Tibial artery (tissue), 4 donors: ENCODE data around the gene CCDC14.
"Not testable (repeated sequence)": the region's sequence is repeated elsewhere in the genome, so short reads cannot be mapped to it uniquely, and the experiment has no call there.

ENCODE experiments used
- DNase-seq, 2 donors: peaks; one replicate each; pipeline ENCODE4 v3.0.0-alpha.2; 2019
- H3K27ac ChIP-seq, 2 donors: fragments of 200-600 bp; sonication (generic) in 1 of 2; 1 replicate in 1 of 2; 2 replicates in 1 of 2; pipeline ENCODE4 v1.5.1; 2018 to 2019; ENCODE audit warnings: mild to moderate bottlenecking in 1 of 2
- H3K27me3 ChIP-seq, 2 donors: fragments of 200-600 bp; sonication (generic) in 1 of 2; one replicate each; pipeline versions ENCODE4 v1.5.1 to v1.6.0; 2016 to 2019
- H3K36me3 ChIP-seq, 3 donors: fragments of 200-600 bp; sonication (generic) in 2 of 3; one replicate each; pipeline ENCODE4 v1.5.1; 2016 to 2019; ENCODE audit warnings: mild to moderate bottlenecking in 2 of 3
- H3K4me1 ChIP-seq, 4 donors: fragments of 200-600 bp; sonication (generic) in 2 of 4; 1 replicate in 3 of 4; 2 replicates in 1 of 4; pipeline ENCODE4 v1.5.1; 2016 to 2019
- H3K4me3 ChIP-seq, 2 donors: fragments of 200-600 bp; sonication (generic) in 1 of 2; 1 replicate in 1 of 2; 2 replicates in 1 of 2; pipeline ENCODE4 v1.5.1; 2018 to 2019; ENCODE audit warnings: mild to moderate bottlenecking in 2 of 2
- H3K9me3 ChIP-seq, 3 donors: fragments of 200-600 bp; sonication (generic) in 1 of 3; one replicate each; pipeline ENCODE4 v1.5.1; 2016 to 2019
- intact Hi-C: fragments of 100-400 bp; cut with DNase I; formaldehyde crosslinking; loops from one replicate; pipeline ENCODE4 v1.15.0; 2023; ENCODE audit warnings: low total_unique reads
- TF ChIP-seq, protein P1 (sequence below), 2 experiments: fragments of 200-600 bp in 1 of 2; fragments of 450-650 bp in 1 of 2; IDR thresholded peaks; one replicate each; pipeline ENCODE4 v1.5.1; 2017 to 2019; ENCODE audit warnings: antibody characterized with exemption in 2 of 2, mild to moderate bottlenecking in 1 of 2, moderate library complexity in 1 of 2

Gene CCDC14

DNA sequence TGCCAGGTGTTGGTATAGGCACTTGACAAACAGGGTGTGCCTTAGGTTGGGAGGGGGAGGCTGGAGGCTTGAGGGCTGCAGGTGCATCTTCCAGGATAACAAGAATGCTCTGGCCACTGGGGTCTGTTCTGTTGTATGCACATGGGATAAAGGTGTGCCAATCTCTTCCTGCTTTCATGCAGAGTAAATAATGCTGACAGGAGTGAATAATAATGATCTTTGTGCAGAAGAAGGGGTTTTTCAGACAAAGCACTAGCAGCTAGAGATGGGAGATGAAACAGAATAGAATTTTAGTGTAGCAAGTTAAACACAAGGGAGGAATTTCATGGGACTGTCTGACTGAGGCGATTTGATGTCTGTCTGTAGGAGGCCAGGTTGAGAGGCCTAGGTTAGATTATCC lies 32.8 kb upstream of the CCDC14 start:
- Histone ChIP-seq H3K27ac (no peak overlapping the region), H3K4me1 (peaks cover 0 to 20% (median 12%) of the 10 kb centered on the region in 4 donors), H3K9me3 (no peaks in the 10 kb centered on the region), H3K36me3 (no peaks in the 10 kb centered on the region), H3K27me3 (no peaks in the 10 kb centered on the region), H3K4me3 (no peak overlapping the region)
- no peak for DNase-seq
- TF ChIP-seq, protein P1, sequence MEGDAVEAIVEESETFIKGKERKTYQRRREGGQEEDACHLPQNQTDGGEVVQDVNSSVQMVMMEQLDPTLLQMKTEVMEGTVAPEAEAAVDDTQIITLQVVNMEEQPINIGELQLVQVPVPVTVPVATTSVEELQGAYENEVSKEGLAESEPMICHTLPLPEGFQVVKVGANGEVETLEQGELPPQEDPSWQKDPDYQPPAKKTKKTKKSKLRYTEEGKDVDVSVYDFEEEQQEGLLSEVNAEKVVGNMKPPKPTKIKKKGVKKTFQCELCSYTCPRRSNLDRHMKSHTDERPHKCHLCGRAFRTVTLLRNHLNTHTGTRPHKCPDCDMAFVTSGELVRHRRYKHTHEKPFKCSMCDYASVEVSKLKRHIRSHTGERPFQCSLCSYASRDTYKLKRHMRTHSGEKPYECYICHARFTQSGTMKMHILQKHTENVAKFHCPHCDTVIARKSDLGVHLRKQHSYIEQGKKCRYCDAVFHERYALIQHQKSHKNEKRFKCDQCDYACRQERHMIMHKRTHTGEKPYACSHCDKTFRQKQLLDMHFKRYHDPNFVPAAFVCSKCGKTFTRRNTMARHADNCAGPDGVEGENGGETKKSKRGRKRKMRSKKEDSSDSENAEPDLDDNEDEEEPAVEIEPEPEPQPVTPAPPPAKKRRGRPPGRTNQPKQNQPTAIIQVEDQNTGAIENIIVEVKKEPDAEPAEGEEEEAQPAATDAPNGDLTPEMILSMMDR (IDR thresholded peaks at IDR 0.05): no peak
- intact Hi-C loops: no loop called here

DNA sequence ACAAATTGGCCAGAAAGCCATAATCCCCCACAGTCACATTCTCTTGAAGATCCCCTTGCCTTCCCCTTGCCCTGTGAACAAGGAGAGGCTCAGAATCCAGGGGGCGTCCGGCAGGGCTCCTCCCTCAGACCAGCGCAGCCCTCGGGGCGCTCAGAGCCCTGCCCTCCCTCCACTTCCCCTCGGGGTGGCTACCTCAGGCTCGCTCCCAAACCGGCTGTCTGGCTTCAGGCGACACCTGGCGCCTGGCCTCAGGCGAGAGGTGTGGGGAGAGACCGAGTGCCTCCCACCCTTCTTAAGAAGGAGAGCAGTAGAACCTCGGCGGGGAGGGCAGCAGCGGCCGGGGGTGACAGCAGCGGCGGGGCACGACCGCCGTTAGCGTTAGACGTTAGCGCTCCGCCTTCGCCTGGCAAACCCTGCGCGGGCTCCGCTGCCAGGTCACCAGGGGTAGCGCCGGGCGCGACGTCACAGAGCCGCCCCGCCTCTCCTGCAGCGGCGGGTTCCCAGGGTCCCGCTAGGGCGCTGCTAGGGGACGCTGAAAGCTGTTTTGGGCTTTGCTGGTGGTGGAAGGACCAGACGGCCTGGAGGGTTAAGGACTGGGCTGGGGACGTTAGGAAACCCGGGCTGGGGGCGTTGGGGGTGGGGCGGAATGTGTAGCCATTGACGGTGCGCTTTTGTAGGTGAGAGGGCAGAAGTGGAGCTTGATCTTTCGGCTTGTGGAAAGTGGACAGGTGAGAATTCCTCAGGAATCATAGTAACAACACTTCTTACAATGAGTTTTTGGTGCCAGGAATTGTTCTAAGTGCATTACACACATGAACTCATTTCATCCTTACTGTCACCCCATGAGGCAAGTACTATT lies 30.9 kb upstream of the CCDC14 start, which contains the start of gene ROPN1:
Gene ROPN1 (minus strand): TSS at position 395 of the 859 bp plus-strand sequence. CDS start 11,643 bp downstream, outside the sequence.
- DNase-seq, H3K27me3 ChIP-seq, intact Hi-C loops, H3K9me3 ChIP-seq, H3K36me3 ChIP-seq: not testable (repeated sequence)
- H3K4me3 ChIP-seq: peak within 1 kb of the TSS; percentile 38 to 39
- H3K4me1 ChIP-seq: peaks cover 0 to 27% (median 21%) of the 10 kb centered on the region in 4 donors
- peak within 1 kb of the TSS in 1 of 2 donors; percentile 80 for H3K27ac ChIP-seq

DNA sequence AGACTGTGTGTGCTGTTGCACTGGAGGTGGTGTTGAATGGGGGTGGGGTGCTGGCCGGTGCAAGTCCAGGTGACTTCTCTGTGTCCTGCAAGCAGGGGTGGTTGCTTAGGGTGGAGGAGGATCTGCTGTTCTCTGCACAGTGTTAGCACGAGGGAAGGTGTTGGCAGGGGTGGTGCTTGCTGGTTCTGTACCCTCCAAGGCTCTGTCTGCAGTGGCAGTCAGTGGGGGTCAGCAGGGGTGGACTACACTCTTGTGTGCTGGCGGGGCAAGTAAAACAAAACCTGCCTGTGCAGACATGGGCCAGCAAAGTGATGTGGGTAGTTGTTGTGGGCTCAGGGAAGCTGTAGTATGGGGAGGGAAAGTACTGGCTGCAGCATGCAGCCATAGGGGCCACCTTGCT lies 25.4 kb upstream of the CCDC14 start:
- H3K27me3 ChIP-seq: no peaks in the 10 kb centered on the region
- no peak overlapping the region for H3K4me3 ChIP-seq
- DNase-seq: no peak
- intact Hi-C loops: loop anchor here (10.0 kb wide), 1 partner anchor 332 kb away; no protein-coding TSS in a partner anchor
- H3K4me1 ChIP-seq: peaks cover 0 to 35% (median 29%) of the 10 kb centered on the region in 4 donors
- peak overlapping the region; percentile 72 to 80 for H3K27ac ChIP-seq
- H3K36me3 ChIP-seq: no peaks in the 10 kb centered on the region
- H3K9me3 ChIP-seq: no peaks in the 10 kb centered on the region
- TF ChIP-seq, protein P1 (IDR thresholded peaks at IDR 0.05): no peak

DNA sequence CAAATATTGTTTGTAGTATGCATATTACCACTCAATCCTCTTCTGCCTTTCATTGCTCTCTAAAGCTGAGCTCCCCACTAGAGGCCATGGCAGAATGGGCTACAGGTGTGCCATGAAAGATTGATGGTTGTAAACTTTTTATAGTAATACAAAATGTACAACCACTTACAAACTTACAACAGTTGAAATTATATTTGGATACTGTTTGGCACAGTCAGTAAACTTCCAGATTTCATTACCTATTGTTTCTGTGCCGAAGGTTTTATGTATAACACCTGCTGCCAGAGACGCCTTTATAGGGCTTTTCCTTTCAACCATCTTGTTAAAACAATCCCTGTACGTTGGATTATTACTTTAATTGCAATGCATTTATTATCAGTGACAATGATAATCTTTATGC lies 23.9 kb upstream of the CCDC14 start:
- Histone ChIP-seq H3K27me3 (no peaks in the 10 kb centered on the region), H3K27ac (no peak overlapping the region), H3K4me1 (peaks cover 0 to 43% (median 32%) of the 10 kb centered on the region in 4 donors), H3K9me3 (no peaks in the 10 kb centered on the region), H3K36me3 (no peaks in the 10 kb centered on the region), H3K4me3 (no peak overlapping the region)
- DNase-seq: no peak
- intact Hi-C loops: loop anchor here (10.0 kb wide), 1 partner anchor 330 kb away; no protein-coding TSS in a partner anchor
- TF ChIP-seq, protein P1 (IDR thresholded peaks at IDR 0.05): no peak

DNA sequence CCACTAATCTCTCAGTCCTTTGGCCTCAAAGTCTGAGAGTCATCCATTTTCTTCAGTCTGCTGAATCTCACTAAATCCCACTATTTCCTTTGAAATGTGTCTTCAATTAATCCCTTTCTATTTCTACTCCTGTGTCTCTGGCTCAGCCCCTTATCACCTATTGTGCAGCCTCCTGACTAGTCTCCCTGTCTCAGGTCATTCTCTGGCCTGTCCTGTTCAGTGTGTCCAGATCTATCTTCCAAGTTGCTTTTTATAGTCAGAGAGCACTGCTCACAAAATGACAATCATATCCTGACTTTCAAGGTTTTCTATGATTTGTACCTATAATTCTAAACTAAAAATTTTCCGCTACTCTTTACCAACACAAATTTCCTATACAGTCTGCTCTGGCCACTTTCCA lies 23.3 kb upstream of the CCDC14 start:
- intact Hi-C loops: loop anchor here (10.0 kb wide), 1 partner anchor 330 kb away; no protein-coding TSS in a partner anchor
- Histone ChIP-seq H3K4me1 (peaks cover 0 to 39% (median 29%) of the 10 kb centered on the region in 4 donors), H3K4me3 (no peak overlapping the region), H3K27ac (no peak overlapping the region), H3K9me3 (no peaks in the 10 kb centered on the region), H3K27me3 (no peaks in the 10 kb centered on the region), H3K36me3 (no peaks in the 10 kb centered on the region)
- TF ChIP-seq, protein P1 (IDR thresholded peaks at IDR 0.05): no peak
- DNase-seq: no peak

DNA sequence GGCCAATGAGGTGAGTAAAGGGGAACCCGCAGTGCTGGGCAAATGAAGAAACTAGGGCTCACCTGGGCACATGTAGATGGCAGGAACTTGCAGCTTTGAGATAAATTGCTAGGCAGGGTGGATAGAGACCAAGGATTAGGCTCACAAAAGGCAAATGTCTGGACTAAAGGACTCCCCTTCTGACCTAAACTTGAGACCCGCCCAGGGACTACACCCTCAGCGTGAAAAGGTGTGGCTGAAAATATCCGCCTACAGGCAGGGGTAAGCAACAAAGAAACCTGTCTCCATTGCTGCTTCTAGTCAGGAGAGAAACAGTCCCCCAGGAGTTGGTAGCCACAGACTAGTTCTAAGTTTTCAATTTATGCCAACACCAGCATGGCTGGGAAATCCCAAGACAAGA lies 20.3 kb upstream of the CCDC14 start:
- not testable (repeated sequence) for DNase-seq, H3K36me3 ChIP-seq, H3K27me3 ChIP-seq, H3K27ac ChIP-seq, H3K9me3 ChIP-seq, H3K4me3 ChIP-seq
- H3K4me1 ChIP-seq: peaks cover 0 to 14% (median 4%) of the 10 kb centered on the region in 4 donors
- intact Hi-C loops: loop anchor here (10.0 kb wide), 1 partner anchor 327 kb away; no protein-coding TSS in a partner anchor
